Uterus (tissue), 4 donors: Measurements from ENCODE around the gene SLC7A1. TPM values are rescaled to one million over a fixed set of nuclear protein-coding genes. Genes with fewer than 3 reads are reported as not detected.

Source experiments
- DNase-seq, 2 donors: peaks; one replicate each; pipeline ENCODE4 v3.0.0-alpha.2; 2019 to 2020
- H3K27ac ChIP-seq, 2 donors: fragments of 200-600 bp; sonication (generic); 1 replicate in 1 of 2; 2 replicates in 1 of 2; pipeline ENCODE4 v1.5.1; 2016 to 2018
- H3K27me3 ChIP-seq, 2 donors: fragments of 200-600 bp; sonication (generic); one replicate each; pipeline ENCODE4 v1.5.1; 2018 to 2019; ENCODE audit warnings: control low read depth in 1 of 2
- H3K36me3 ChIP-seq, 2 donors: fragments of 200-600 bp; sonication (generic); one replicate each; pipeline ENCODE4 v1.5.1; 2019; ENCODE audit warnings: control low read depth in 1 of 2
- H3K4me1 ChIP-seq, 2 donors: fragments of 200-600 bp; sonication (generic); one replicate each; pipeline ENCODE4 v1.5.1; 2018 to 2019; ENCODE audit warnings: control low read depth in 1 of 2
- H3K4me3 ChIP-seq, 2 donors: fragments of 200-600 bp; sonication (generic); 1 replicate in 1 of 2; 2 replicates in 1 of 2; pipeline ENCODE4 v1.5.1; 2018 to 2019; ENCODE audit warnings: mild to moderate bottlenecking in 1 of 2
- H3K9me3 ChIP-seq, 2 donors: fragments of 200-600 bp; sonication (generic); one replicate each; pipeline ENCODE4 v1.5.1; 2019; ENCODE audit warnings: control low read depth in 1 of 2
- POLR2A ChIP-seq, 2 donors: fragments of 450-650 bp; IDR thresholded peaks; one replicate each; pipeline ENCODE4 v1.6.1; 2016; ENCODE audit warnings: antibody characterized with exemption in 2 of 2, mild to moderate bottlenecking in 1 of 2, moderate library complexity in 1 of 2
- intact Hi-C: fragments of 100-400 bp; cut with DNase I; formaldehyde crosslinking; loops from one replicate; pipeline ENCODE4 v1.15.1; 2023; ENCODE audit warnings: low total_unique reads
- total RNA-seq, 4 donors: library from RNA; depleted of rRNA in 3 of 4; stranded (reverse); fragments of >200 nt in 3 of 4; gene quantifications; one replicate each; pipeline versions ENCODE4 v1.1.0 to v1.2.4, GENCODE V29; 2014 to 2023
- TF ChIP-seq, protein P1 (sequence below), 4 experiments: fragments of 200-600 bp in 2 of 4; fragments of 450-650 bp in 2 of 4; sonication (generic) in 2 of 4; IDR thresholded peaks; one replicate each; pipeline ENCODE4 v1.5.1; 2016 to 2019; ENCODE audit warnings: antibody characterized with exemption in 4 of 4, mild to moderate bottlenecking in 2 of 4, moderate library complexity in 1 of 4
- donor health status: DM: yes; HTN: yes; CAD: no.

The SLC7A1 gene
- total RNA-seq, 4 donors from 2014 or later: 4.1 to 39.0 (median 10.8) TPM

DNA sequence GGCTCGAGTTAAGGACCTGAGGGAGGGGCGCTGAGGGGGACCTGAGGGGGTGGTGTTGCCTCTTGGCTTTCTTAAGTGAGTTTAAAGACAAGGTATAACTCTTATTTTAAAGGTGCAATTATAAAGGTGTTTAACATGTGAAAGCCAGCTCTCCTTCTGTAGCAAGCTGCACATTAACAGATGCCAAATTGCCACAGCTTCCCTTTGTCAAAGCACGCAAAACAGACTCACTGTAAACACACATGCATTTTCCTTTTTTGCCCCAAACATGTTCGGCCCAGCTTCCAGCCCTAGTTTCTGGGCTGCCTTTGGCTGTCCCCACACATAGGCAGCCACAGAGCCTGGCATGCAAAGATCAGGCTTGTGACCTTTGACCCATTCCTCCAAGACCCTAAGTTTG, 111.9 kb downstream of the SLC7A1 start:
- no peaks in the 10 kb centered on the region for H3K27me3 ChIP-seq
- H3K4me3 ChIP-seq: no peak overlapping the region
- no peak for TF ChIP-seq POLR2A (IDR thresholded peaks at IDR 0.05)
- TF ChIP-seq, protein P1, sequence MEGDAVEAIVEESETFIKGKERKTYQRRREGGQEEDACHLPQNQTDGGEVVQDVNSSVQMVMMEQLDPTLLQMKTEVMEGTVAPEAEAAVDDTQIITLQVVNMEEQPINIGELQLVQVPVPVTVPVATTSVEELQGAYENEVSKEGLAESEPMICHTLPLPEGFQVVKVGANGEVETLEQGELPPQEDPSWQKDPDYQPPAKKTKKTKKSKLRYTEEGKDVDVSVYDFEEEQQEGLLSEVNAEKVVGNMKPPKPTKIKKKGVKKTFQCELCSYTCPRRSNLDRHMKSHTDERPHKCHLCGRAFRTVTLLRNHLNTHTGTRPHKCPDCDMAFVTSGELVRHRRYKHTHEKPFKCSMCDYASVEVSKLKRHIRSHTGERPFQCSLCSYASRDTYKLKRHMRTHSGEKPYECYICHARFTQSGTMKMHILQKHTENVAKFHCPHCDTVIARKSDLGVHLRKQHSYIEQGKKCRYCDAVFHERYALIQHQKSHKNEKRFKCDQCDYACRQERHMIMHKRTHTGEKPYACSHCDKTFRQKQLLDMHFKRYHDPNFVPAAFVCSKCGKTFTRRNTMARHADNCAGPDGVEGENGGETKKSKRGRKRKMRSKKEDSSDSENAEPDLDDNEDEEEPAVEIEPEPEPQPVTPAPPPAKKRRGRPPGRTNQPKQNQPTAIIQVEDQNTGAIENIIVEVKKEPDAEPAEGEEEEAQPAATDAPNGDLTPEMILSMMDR (IDR thresholded peaks at IDR 0.05): no peak
- H3K9me3 ChIP-seq: no peaks in the 10 kb centered on the region
- intact Hi-C loops: no loop called here
- H3K36me3 ChIP-seq: no peaks in the 10 kb centered on the region
- no peak for DNase-seq
- H3K27ac ChIP-seq: no peak overlapping the region
- H3K4me1 ChIP-seq: no peaks in the 10 kb centered on the region

DNA sequence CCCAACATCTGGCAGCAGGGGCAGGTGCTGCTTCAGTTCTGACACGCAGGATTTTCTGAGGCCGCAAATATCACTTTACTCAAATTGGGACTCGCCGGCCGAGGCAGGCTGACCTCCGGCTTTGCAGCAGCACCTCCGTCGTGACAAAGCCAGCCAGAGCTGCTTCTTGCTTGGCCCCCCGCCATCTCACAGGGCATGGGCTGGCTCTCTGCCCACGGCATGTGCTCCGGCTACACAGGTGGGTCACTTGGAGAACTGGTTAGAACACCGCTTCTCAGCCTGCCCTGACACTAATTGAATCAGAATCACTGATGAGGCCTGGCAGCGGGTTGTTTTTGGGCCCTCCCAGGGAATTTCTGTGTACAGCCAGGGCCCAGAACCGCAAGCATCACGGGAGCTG, 112.3 kb downstream of the SLC7A1 start:
- Histone ChIP-seq H3K36me3 (no peaks in the 10 kb centered on the region), H3K27me3 (no peaks in the 10 kb centered on the region), H3K4me3 (no peak overlapping the region), H3K4me1 (no peaks in the 10 kb centered on the region), H3K9me3 (no peaks in the 10 kb centered on the region), H3K27ac (no peak overlapping the region)
- intact Hi-C loops: no loop called here
- TF ChIP-seq, protein P1 (IDR thresholded peaks at IDR 0.05): no peak
- no peak for TF ChIP-seq POLR2A (IDR thresholded peaks at IDR 0.05)
- DNase-seq: no peak

DNA sequence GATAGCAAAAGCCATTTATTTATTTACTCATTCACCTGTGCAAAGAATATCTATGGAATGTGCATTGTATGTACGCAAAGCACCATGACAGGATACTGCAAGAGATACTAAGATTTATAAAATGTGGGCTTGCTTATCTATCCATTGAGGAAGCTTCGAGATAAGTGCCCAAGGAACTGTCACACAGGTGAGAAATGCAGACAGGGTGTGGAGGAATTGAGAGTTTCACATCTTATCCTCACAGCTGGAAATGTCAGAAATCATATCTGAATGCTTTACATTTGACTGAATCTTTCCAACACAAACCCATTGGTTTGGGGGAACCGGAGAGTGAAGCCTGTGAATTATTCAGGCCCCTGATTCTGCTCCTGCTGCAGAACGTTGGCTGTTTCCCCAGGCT, 113.0 kb downstream of the SLC7A1 start:
- H3K4me3 ChIP-seq: no peak overlapping the region
- H3K27me3 ChIP-seq: no peaks in the 10 kb centered on the region
- no peaks in the 10 kb centered on the region for H3K36me3 ChIP-seq
- no peaks in the 10 kb centered on the region for H3K4me1 ChIP-seq
- DNase-seq: no peak
- H3K9me3 ChIP-seq: no peaks in the 10 kb centered on the region
- TF ChIP-seq, protein P1 (IDR thresholded peaks at IDR 0.05): no peak
- no peak for TF ChIP-seq POLR2A (IDR thresholded peaks at IDR 0.05)
- H3K27ac ChIP-seq: no peak overlapping the region
- intact Hi-C loops: no loop called here

DNA sequence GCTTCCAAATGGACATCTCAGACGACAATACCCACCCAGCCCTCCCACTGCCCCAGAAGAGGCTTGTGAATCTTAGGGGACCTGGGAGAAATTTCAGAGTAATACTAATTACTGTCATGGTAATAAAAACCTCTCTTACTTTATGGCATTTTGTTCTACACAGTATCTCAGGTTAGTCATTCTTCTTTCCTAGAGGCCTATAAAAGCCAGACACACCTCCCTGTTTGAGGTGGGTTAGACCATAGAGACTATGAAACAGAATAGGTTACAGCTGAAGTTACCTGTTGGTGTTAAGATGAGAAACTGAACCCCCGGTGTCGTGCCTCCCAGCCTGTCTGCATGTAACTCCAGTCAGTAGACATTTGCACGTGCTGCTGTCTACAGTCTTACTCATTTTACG, 113.9 kb downstream of the SLC7A1 start:
- Histone ChIP-seq H3K27me3 (no peaks in the 10 kb centered on the region), H3K4me1 (no peaks in the 10 kb centered on the region), H3K4me3 (no peak overlapping the region), H3K9me3 (no peaks in the 10 kb centered on the region), H3K27ac (no peak overlapping the region), H3K36me3 (no peaks in the 10 kb centered on the region)
- intact Hi-C loops: no loop called here
- DNase-seq: no peak
- no peak for TF ChIP-seq POLR2A (IDR thresholded peaks at IDR 0.05)

DNA sequence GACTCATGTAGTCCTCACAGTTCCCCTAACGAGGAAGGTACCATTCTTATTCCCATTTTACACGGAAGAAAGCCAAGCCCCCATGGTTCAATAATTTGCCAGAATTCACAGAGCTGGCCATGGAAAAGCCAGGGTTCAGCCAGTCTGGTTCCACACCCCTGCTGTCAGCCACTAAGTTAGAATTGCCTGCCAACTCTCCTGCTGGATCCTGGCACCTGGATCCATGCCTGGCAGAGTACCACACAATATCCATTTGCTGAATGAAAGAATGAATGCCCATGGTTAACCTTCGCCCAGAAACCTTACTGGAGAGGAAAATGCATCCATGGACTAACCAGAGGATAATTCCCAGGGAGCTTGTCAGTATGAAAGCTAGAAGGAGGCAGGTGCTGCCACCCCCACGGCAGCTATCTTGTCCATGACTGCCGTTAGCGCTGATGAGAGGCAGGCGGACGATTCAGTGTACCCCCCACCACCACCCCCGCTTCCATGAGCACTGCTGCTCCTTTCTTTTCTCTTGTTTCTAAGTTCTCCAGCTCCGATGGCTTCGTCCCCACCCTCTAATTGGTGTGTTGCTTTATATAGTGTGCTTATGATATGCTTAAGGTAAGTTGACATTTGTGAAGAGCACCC, 114.5 kb downstream of the SLC7A1 start:
- no peaks in the 10 kb centered on the region for H3K4me1 ChIP-seq
- TF ChIP-seq, protein P1 (IDR thresholded peaks at IDR 0.05): no peak
- TF ChIP-seq POLR2A (IDR thresholded peaks at IDR 0.05): no peak
- intact Hi-C loops: no loop called here

More for the DNA sequence above, 114.5 kb downstream of the SLC7A1 start:
- Histone ChIP-seq H3K36me3 (no peaks in the 10 kb centered on the region), H3K27ac (no peak overlapping the region), H3K4me3 (no peak overlapping the region), H3K27me3 (no peaks in the 10 kb centered on the region), H3K9me3 (no peaks in the 10 kb centered on the region)
- no peak for DNase-seq
